GM23248 (cell line): Measurements from ENCODE around the gene CCDC15. TPM values are rescaled to one million over a fixed set of nuclear protein-coding genes. Genes with fewer than 3 reads are reported as not detected.

Experiments
- DNase-seq: peaks from one replicate; pipeline ENCODE4 v3.0.0-alpha.2; 2015
- H2AFZ ChIP-seq: fragments of 200-600 bp; sonication (generic); 2 replicates; pipeline ENCODE4 v1.6.1; 2016; ENCODE audit warnings: antibody characterized with exemption
- H3F3A ChIP-seq: fragments of 200-600 bp; sonication (generic); 2 replicates; pipeline ENCODE4 v1.6.1; 2016; ENCODE audit warnings: mild to moderate bottlenecking, antibody characterized with exemption, mixed run types; ENCODE audit not compliant: insufficient read depth
- H3K27ac ChIP-seq: fragments of 200-600 bp; sonication (generic); 2 replicates; pipeline ENCODE4 v1.5.1; 2016; ENCODE audit warnings: mild to moderate bottlenecking
- H3K27me3 ChIP-seq: fragments of 200-600 bp; sonication (generic); replicated peaks from 2 replicates; pipeline ENCODE4 v1.6.1; 2016; ENCODE audit warnings: mild to moderate bottlenecking; ENCODE audit not compliant: insufficient read depth
- H3K36me3 ChIP-seq: fragments of 200-600 bp; sonication (generic); 2 replicates; pipeline ENCODE4 v1.6.1; 2016; ENCODE audit warnings: low read depth, mild to moderate bottlenecking
- H3K4me1 ChIP-seq: fragments of 200-600 bp; sonication (generic); 2 replicates; pipeline ENCODE4 v1.6.1; 2016; ENCODE audit warnings: mild to moderate bottlenecking; ENCODE audit not compliant: insufficient read depth
- H3K4me2 ChIP-seq: fragments of 200-600 bp; sonication (generic); one replicate; pipeline ENCODE4 v1.6.1; 2016; ENCODE audit warnings: mild to moderate bottlenecking; ENCODE audit not compliant: unreplicated experiment
- H3K4me3 ChIP-seq: fragments of 200-600 bp; sonication (generic); 2 replicates; pipeline ENCODE4 v1.5.1; 2016; ENCODE audit warnings: mild to moderate bottlenecking
- H3K79me2 ChIP-seq: fragments of 200-600 bp; sonication (generic); 2 replicates; pipeline ENCODE4 v1.6.1; 2016; ENCODE audit warnings: mild to moderate bottlenecking; ENCODE audit not compliant: insufficient read depth
- H3K9ac ChIP-seq: fragments of 200-600 bp; sonication (generic); 2 replicates; pipeline ENCODE4 v1.6.1; 2016; ENCODE audit warnings: mild to moderate bottlenecking
- H3K9me2 ChIP-seq: fragments of 200-600 bp; sonication (generic); 2 replicates; pipeline ENCODE4 v1.6.1; 2016; ENCODE audit warnings: mixed run types, mild to moderate bottlenecking, moderate library complexity; ENCODE audit not compliant: insufficient read depth
- H3K9me3 ChIP-seq: fragments of 200-600 bp; sonication (generic); one replicate; pipeline ENCODE4 v1.6.1; 2017; ENCODE audit warnings: low read depth
- H4K20me1 ChIP-seq: fragments of 200-600 bp; sonication (generic); 2 replicates; pipeline ENCODE4 v1.6.0; 2016; ENCODE audit not compliant: insufficient read depth
- EZH2 ChIP-seq: fragments of 200-600 bp; sonication (generic); IDR thresholded peaks from 2 replicates; pipeline ENCODE4 v1.6.1; 2018; ENCODE audit warnings: antibody characterized with exemption, mild to moderate bottlenecking; ENCODE audit not compliant: insufficient read depth, poor library complexity, severe bottlenecking
- EZH2phosphoT487 ChIP-seq: fragments of 200-600 bp; sonication (generic); IDR thresholded peaks from 2 replicates; pipeline ENCODE4 v1.6.1; 2018; ENCODE audit warnings: antibody characterized with exemption, moderate library complexity, mild to moderate bottlenecking, low read depth; ENCODE audit not compliant: insufficient read depth
- WGBS, 2 experiments: methylation state at CpG; one replicate each; pipeline ENCODE4 v1.1.6; 2015 to 2017; ENCODE audit warnings: low lambda C conversion rate in 2 of 2, low coverage in 1 of 2; ENCODE audit errors: missing lambda C conversion rate in 2 of 2; 5-methylcytosine and 5-hydroxymethylcytosine counted together
- in situ Hi-C: fragments of 300-500 bp; cut with MboI; formaldehyde crosslinking; loops from 2 replicates; pipeline ENCODE4 v1.15.0; 2020
- polyA plus RNA-seq: library from polyadenylated mRNA; unstranded; fragments of >200 nt; fragmentation: Nextera tagmentation; extraction: Ambion mirVana; gene quantifications from 2 replicates; pipeline ENCODE4 v1.2.1, GENCODE V29; 2016
- total RNA-seq: library from RNA; depleted of rRNA; stranded (reverse); fragments of >200 nt; shearing (Covaris generic); gene quantifications from 2 replicates; pipeline ENCODE4 v1.2.3, GENCODE V29; 2014

Gene CCDC15
- total and polyA plus RNA-seq, 2 experiments from 2014 or later: 0.97 to 1.6 TPM

DNA sequence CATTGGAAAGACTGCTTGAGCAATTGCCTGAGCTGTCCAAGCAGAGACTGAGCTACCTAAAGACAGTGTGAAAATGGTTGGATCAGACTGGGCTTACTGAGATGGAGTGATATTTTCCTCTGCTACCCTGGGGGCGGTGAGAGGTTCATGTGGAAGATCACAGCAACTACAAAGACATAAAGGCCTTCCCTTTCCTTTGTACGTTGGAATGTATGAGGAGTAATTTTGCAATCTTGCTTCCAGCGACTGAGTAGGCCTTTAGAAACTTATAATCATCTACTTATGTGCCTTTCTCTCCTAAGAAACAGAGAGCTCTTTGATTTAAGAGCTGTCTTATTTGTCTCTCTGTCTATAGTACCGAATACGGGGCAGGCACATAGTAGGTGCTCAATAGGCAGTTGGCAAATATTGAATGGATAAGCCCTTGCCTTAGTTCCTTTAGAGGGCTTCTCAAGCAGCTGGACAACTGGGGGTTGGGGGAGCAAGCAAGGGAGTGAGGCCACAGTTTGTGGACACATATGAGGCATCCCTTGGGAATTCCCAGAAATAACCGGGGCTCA, 15.7 kb upstream of the CCDC15 start:
- 48 to 51% methylated on average over 6 of the region's 6 CpGs for WGBS, 2 experiments
- H3K4me2 ChIP-seq: no peak overlapping the region
- no peak for TF ChIP-seq EZH2phosphoT487
- no peak for TF ChIP-seq EZH2
- no peaks in the 10 kb centered on the region for H3K79me2 ChIP-seq
- H3K4me1 ChIP-seq: peaks cover 35% of the 10 kb centered on the region
- H2AFZ ChIP-seq: peak overlapping the region; percentile 29
- H3K4me3 ChIP-seq: no peak overlapping the region
- peak overlapping the region; percentile 52 for H3K27ac ChIP-seq
- H3K9me2 ChIP-seq: no peaks in the 10 kb centered on the region
- no peaks in the 10 kb centered on the region for H3K27me3 ChIP-seq
- H3K36me3 ChIP-seq: no peaks in the 10 kb centered on the region
- in situ Hi-C loops: no loop called here
- no peaks in the 10 kb centered on the region for H4K20me1 ChIP-seq
- peaks cover 22% of the 10 kb centered on the region for H3F3A ChIP-seq
- H3K9me3 ChIP-seq: no peaks in the 10 kb centered on the region
- no peak overlapping the region for H3K9ac ChIP-seq
- peak; percentile 72 for DNase-seq

DNA sequence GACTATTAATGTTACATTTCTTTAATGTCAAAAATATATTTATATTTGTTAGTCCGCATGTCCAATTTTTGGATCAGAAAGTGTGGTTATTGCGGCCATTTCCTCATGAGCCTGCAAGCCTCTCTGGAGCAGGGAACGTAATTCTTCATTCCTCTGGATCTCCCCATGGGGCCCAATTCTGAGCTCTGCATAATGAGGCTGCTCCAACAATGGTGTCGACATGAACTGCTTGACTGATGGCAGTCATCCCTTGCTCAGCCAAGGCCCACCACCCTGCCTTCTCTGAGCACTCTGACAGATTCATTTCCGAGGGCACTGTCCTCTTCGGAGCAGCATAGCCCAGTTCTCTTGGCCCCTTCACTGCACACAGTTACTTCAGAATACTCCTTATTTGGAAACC, 15.0 kb upstream of the CCDC15 start:
- Histone ChIP-seq H3K4me2 (no peak overlapping the region), H3K9me2 (no peaks in the 10 kb centered on the region), H3K9me3 (no peaks in the 10 kb centered on the region), H2AFZ (no peak overlapping the region), H3K4me1 (peaks cover 31% of the 10 kb centered on the region), H3K36me3 (no peaks in the 10 kb centered on the region), H3K27me3 (no peaks in the 10 kb centered on the region), H3F3A (peaks cover 15% of the 10 kb centered on the region), H3K27ac (peak overlapping the region; percentile 52), H3K9ac (no peak overlapping the region), H3K79me2 (no peaks in the 10 kb centered on the region), H3K4me3 (no peak overlapping the region), H4K20me1 (no peaks in the 10 kb centered on the region)
- DNase-seq: no peak
- TF ChIP-seq EZH2phosphoT487 (no peak), EZH2 (no peak)
- in situ Hi-C loops: no loop called here
- WGBS, 2 experiments: 78 to 79% methylated on average over 6 of the region's 6 CpGs

DNA sequence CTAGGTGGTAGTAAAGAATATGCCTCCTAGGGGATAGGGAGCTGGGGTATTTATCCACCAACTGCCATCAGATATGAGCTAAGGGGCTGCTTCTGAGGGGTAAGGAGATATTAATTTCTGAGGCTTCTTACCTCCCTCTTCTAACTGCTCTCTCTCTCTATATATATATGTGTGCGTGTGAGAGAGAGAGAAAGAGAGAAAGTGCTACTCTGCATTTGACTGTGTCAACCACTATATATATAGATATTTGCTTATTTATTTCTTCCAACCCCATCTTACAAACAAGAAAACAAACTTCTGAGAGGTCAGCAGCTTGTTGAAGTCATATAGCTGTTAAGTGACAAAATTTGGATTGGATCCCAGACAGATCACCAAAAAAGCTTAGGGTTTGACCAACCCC, 12.3 kb upstream of the CCDC15 start:
- no peaks in the 10 kb centered on the region for H3K79me2 ChIP-seq
- H3K9ac ChIP-seq: no peak overlapping the region
- WGBS, 2 experiments: 60 to 80% methylated on average over 1 of the region's 1 CpG
- no peak overlapping the region for H3K4me3 ChIP-seq
- H3K4me2 ChIP-seq: no peak overlapping the region
- H3K36me3 ChIP-seq: no peaks in the 10 kb centered on the region
- no peak overlapping the region for H2AFZ ChIP-seq
- no peaks in the 10 kb centered on the region for H4K20me1 ChIP-seq
- DNase-seq: no peak
- peaks cover 19% of the 10 kb centered on the region for H3K4me1 ChIP-seq
- TF ChIP-seq EZH2 (no peak), EZH2phosphoT487 (no peak)
- peaks cover 6% of the 10 kb centered on the region for H3F3A ChIP-seq
- H3K27ac ChIP-seq: no peak overlapping the region
- no peaks in the 10 kb centered on the region for H3K9me2 ChIP-seq
- no peaks in the 10 kb centered on the region for H3K27me3 ChIP-seq
- H3K9me3 ChIP-seq: no peaks in the 10 kb centered on the region
- in situ Hi-C loops: no loop called here

DNA sequence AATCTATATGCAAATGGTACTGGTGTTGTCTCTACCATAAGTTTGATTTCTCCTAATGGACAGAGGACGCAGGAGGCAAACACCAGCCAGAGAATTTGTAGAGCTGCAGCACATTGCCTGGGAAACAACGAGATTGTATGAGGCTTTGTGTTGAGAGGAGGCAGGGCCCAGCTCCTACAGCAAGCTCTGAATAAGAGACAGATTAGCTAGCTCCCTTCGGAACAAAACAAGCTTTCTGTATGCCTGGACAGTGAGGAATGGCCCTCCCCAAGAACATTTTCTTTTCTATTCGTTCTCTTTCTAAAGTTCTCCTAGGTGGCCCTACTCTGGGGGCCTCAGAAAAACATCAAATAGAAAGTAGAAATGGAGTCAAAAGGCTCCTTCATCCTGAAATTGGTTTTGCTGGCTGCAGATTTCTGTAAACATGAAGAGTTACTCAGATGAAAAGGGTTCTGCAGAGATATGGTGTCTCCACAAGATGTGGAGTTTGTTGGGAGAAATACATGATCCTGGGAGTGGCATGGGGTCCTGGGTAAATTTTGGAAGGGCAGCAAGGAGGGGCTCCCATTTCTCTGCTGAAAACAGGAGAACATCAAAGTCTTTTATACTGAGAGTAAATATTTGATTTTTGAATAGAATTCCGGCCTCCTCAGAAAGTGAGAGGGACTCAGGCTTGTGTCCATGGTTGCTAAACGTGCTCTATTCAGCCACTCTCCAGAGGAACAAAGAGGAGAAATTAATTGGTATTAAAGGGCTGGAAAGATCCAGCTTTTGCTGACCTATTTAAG, 11.3 kb upstream of the CCDC15 start:
- Histone ChIP-seq H3K4me3 (no peak overlapping the region), H3K9ac (no peak overlapping the region), H3K79me2 (no peaks in the 10 kb centered on the region), H3K27ac (no peak overlapping the region), H2AFZ (0 out of 2 replicates have a peak overlapping the region, but pooled peaks have one; percentile 15), H3F3A (peaks cover 12% of the 10 kb centered on the region), H3K9me3 (no peaks in the 10 kb centered on the region), H3K4me2 (no peak overlapping the region), H3K9me2 (no peaks in the 10 kb centered on the region), H3K27me3 (no peaks in the 10 kb centered on the region), H3K36me3 (no peaks in the 10 kb centered on the region), H4K20me1 (no peaks in the 10 kb centered on the region), H3K4me1 (peaks cover 22% of the 10 kb centered on the region)
- DNase-seq: no peak
- TF ChIP-seq EZH2: no peak
- in situ Hi-C loops: no loop called here
- WGBS, 2 experiments: 48 to 49% methylated on average over 6 of the region's 6 CpGs
